DMS53 treated with DMSO at 0.1 percent for 48 hours (cell line): ENCODE data around the gene PTPN22.

Experiments used
- DNase-seq: peaks from one replicate; lab custom pipeline; 2025; ENCODE audit not compliant: unreplicated experiment; lab: John Stamatoyannopoulos, UW

PTPN22 gene

DNA sequence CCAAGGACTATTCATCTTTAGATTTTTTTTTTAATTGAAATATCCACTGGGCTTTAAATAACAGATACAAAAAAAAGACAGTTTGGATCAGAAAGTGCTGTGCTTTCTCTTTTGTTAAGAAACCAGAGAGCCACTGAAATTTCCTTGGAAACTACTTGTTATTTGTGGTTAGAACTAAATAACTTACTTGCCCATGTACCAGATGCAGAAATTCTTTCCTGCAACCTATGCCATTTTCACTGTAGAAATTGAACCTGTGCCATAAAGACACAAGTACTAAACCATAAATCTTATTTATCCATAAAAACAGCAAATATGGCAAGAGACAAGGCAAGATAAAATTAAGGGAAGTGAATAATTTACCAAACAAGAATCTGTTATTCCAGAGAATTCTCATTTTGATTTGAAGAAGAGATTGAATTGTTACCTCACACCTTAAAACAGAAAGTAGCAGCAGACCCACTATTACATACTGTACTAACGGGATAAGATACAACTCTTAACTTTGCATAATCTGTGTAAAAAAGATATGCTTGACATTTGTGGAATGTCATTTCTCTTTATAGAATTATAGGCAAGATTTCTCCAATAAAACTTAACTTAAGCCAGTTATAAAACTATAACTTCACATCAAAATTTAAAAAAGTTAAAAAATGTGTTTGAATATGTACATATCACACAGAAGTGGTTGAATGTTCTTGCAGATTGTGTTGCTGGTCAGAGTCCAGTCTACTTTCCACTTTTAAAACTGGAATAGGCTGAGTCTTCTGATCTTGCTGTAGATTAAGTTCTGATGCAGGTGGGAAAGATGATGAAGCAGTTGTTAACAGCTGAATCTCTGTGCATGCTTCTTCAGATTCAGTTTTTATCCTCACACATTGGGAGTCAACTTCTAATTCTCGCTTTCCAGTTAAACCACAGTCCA, 105.9 kb downstream of the PTPN22 start:
- DNase-seq, result no peak
